Measurements from ENCODE around the gene MS4A2. TPM values are rescaled to one million over a fixed set of nuclear protein-coding genes. Genes with fewer than 3 reads are reported as not detected.
"Not testable (repeated sequence)": the region's sequence is repeated elsewhere in the genome, so short reads cannot be mapped to it uniquely, and the experiment has no call there.

The MS4A2 gene
- total and polyA plus RNA-seq, 2 of the 8 experiments (the other 6 are each of a cell fraction or from before 2014, with no cell fraction given): not detected

GRCh38 chr11:60050839-60051238 lies 37.6 kb upstream of the MS4A2 start:
- H2BK5ac ChIP-seq (ENCODE audit: low read depth, low read length); H2BK120ac ChIP-seq (replicated peaks; ENCODE audit: low read depth, low read length); H4K20me1 ChIP-seq (replicated peaks in 1 of 2; ENCODE audit: control insufficient read depth in 1 of 2, insufficient read depth in 2 of 2, low read length in 2 of 2); H3K79me2 ChIP-seq (ENCODE audit: control insufficient read depth in 1 of 2, insufficient read depth in 2 of 2, low read length in 2 of 2); CTCF ChIA-PET (ENCODE audit: partially characterized antibody); H4K5ac ChIP-seq (ENCODE audit: insufficient read length, low read depth, low read length); H3K56ac ChIP-seq (replicated peaks; ENCODE audit: insufficient read length, low read depth, low read length); H2BK20ac ChIP-seq (ENCODE audit: low read length); H3K18ac ChIP-seq (ENCODE audit: extremely low read depth, low read length); H3K36me3 ChIP-seq (ENCODE audit: control insufficient read depth in 2 of 4, insufficient read depth in 4 of 4, low read length in 3 of 4); H3K4ac ChIP-seq (replicated peaks; ENCODE audit: insufficient read length, low read depth, low read length); H3K23ac ChIP-seq (ENCODE audit: insufficient read length); H3K23me2 ChIP-seq (ENCODE audit: low read depth, low read length); DNase-seq (ENCODE audit: low read depth in 1 of 2, low spot score in 2 of 2); H4K91ac ChIP-seq (replicated peaks; ENCODE audit: insufficient read length, low read length); H3K14ac ChIP-seq (ENCODE audit: insufficient read length); H4K8ac ChIP-seq (ENCODE audit: extremely low read depth, insufficient read depth, low read length); H2AK5ac ChIP-seq (ENCODE audit: low read depth, low read length); H3K27me3 ChIP-seq (replicated peaks in 1 of 4; ENCODE audit: control insufficient read depth in 3 of 4, extremely low read depth in 1 of 4, insufficient read depth in 3 of 4, low read length in 3 of 4); H3K4me3 ChIP-seq (ENCODE audit: extremely low read depth in 1 of 4, insufficient read depth in 2 of 4, low read depth in 3 of 4, low read length in 4 of 4); H3K4me2 ChIP-seq (ENCODE audit: insufficient read depth in 1 of 2, low read depth in 2 of 2, low read length in 2 of 2); H2AFZ ChIP-seq (ENCODE audit: low read length); H3K79me1 ChIP-seq (ENCODE audit: low read depth, low read length); H3K27ac ChIP-seq (ENCODE audit: low read depth, low read length); POLR2A ChIA-PET (ENCODE audit: partially characterized antibody); H2BK15ac ChIP-seq (ENCODE audit: low read length); FAIRE-seq; H3K9me3 ChIP-seq (ENCODE audit: insufficient read depth in 2 of 2, low read depth in 1 of 2, low read length in 1 of 2); H3K9ac ChIP-seq (replicated peaks in 1 of 4; ENCODE audit: extremely low read depth in 1 of 4, low read depth in 3 of 4, low read length in 3 of 4); H3K4me1 ChIP-seq (replicated peaks in 1 of 4; ENCODE audit: control insufficient read depth in 3 of 4, insufficient read depth in 4 of 4, low read length in 3 of 4); H2BK12ac ChIP-seq (ENCODE audit: low read depth, low read length): not testable (repeated sequence)
- 57% methylated on average over 3 of the region's 3 CpGs; no CpG with 5 or more reads in 1 of the 2 experiments for WGBS, 2 experiments (ENCODE audit: extremely low coverage in 1 of 2, insufficient coverage in 1 of 2, insufficient read length in 1 of 2, insufficient replicate concordance in 2 of 2, low coverage in 1 of 2, low lambda C conversion rate in 2 of 2, missing lambda C conversion rate in 1 of 2)

Data from H1 (cell line).